ENCODE measurements around the gene HLA-DQB2.
"Not testable (repeated sequence)": the region's sequence is repeated elsewhere in the genome, so short reads cannot be mapped to it uniquely, and the experiment has no call there.

HLA-DQB2 gene

DNA sequence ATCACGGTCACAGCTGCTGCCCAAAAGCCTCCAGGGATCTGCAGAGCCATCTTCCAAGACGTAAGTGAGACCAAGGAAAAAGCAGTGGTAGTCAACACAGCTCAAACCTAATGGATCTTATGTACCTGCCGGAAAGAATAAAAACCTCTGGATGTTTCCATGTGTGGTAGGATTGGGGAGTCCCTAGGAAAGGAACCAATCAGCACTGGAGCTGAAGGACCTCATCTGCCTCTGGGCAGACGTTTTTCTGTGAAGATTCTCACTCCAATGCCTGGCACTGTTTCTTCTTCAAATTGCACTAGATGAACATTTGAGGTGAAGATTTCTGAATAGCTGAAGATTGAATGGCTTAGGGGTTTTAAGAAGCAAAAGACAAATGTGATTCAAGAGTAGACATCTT is at the start of gene HLA-DQB2:
Gene HLA-DQB2, minus strand, starts transcription at position 112 of the 400 bp plus-strand sequence. Its CDS starts 62 bp downstream, at position 50.
- DNase-seq: peak; percentile 8

GRCh38 chr6:32809171-32809570 is 45.8 kb upstream of the HLA-DQB2 start:
- DNase-seq: no peak

DNA sequence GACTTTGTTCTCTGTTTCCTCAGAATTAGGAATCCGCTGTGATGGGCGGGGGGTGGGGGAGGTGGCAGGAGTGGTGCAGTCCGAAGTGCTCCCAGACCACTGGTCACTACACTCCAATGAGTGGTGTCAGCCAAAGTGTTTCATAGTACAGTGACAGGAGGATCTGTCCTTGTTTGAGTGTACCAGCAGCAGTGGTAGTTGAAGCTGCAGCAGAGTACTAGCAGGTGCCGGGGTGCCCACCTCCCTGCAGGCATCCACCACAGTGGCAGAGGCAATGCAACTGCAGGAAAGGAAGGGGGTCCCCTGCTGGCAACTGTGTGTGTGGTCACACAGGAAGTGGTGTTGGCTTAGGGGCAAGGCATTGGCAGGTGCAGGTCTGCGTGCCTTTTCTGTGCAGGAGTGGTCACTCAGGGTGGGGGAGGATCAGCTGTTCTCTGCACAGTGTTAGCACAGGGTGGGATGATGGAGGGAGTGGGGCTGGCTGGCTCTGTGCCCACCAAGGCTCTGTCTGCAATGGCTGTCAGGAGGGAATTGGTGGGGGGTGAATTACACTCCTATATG is 43.8 kb upstream of the HLA-DQB2 start:
- DNase-seq: no peak

- not testable (repeated sequence) for DNase-seq
Measured at GRCh38 chr6:32805404-32805803, 42.1 kb upstream of the HLA-DQB2 start.

- no peak for DNase-seq
Measured at GRCh38 chr6:32803416-32803815, 40.1 kb upstream of the HLA-DQB2 start.

DNA sequence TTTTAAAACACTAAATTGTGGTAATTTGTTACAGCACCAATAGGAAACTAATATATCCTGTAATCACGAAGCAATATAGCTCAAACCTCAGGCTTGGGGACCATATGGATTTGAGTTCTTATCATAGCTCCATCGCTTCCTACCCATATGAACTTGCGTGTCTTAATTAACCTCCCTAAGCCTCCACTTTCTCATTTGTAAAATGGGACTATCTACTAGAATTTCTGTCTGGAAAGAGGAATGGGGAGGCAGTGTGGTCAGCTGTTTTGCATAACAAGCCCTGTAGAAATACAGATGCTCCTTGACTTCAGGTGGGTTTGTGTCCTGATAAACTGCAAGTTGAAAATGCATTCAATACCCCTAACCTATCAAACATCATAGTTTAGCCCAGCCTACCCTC is 36.4 kb upstream of the HLA-DQB2 start:
- no peak for DNase-seq

GRCh38 chr6:32799168-32799567 is 35.8 kb upstream of the HLA-DQB2 start:
- DNase-seq: peak; percentile 18

- DNase-seq: peak; percentile 69
Measured at GRCh38 chr6:32796848-32797776, 33.8 kb upstream of the HLA-DQB2 start.

DNA sequence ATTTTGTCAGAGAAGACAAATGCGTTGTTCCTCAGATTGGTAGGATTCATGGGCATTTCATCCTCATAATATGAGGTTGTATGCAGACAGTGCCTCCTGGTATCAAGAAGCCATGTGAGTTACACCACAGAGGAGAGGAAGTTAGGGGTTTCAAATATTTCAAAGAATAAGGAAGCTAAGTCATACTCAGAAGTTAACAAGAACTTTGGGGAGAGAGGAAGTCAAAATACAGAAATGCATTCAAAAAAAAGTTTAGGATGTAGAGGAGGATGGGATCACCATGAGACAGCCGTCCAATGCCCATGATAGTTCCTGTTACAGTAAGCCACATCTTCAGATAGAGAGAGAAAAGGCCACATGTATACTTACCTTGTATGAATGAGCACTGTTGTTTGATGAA is 31.2 kb upstream of the HLA-DQB2 start:
- DNase-seq: no peak

- DNase-seq: no peak
Measured at GRCh38 chr6:32792901-32793435, 29.6 kb upstream of the HLA-DQB2 start.

- no peak for DNase-seq
Measured at GRCh38 chr6:32790306-32790705, 27.0 kb upstream of the HLA-DQB2 start.

DNA sequence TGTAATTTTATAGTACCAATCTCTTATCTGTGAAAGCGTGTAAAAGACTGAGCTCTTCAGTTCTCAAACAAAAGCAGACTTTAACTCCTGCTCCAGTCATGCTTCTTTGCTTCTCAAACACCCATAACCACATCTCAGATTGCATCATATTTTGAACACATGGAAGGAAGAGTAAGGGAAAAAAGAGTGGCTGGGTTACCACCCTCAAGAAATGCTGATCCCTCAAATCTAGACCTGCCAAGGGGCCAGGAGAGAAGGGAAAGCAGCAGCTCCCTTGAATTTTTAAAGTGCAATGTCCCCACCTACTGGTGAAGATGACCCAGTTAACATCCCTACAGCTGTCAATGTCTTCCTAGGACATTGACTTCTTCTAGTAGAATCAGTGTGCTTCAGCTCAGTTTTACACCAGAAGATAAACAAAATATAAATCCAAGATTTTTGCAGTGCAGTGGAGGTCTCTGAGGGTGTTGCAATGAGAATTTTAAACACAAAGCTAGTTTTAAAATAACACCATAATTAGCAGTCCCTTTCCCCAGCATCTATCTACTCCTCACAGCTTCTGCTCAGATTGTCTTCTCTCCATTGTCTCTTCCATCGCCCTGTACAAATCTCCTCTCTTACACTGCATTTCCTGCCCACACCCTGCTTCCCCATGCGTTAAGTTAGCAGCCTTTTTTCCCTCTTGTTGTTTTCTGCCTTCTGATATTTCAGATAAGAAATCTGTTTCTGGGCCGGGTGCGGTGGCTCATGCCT is 22.6 kb upstream of the HLA-DQB2 start:
- peak; percentile 88 for DNase-seq

- not testable (repeated sequence) for DNase-seq
Measured at GRCh38 chr6:32782923-32783322, 19.6 kb upstream of the HLA-DQB2 start.

DNA sequence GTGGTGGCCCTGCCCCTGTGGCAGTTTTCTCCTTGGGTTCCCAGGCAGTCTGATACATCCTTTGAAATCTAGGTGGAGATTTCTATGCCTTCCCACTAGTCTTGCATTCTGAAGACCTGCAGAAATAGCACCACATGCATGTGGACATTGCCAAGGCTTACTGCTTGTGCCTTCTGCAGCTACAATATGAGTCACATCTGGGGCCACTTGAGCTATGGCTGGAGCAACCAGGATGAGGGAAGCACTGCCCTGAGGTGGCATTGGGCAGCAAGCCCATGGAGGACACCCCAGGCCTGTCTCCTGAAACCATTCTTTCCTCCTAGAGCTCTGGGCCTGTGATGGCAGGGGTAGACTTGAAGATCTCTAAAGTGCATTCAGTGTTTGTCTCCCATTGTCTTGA is 15.7 kb upstream of the HLA-DQB2 start:
- peak; percentile 36 for DNase-seq

- no peak for DNase-seq
Measured at GRCh38 chr6:32775071-32775470, 11.7 kb upstream of the HLA-DQB2 start.

DNA sequence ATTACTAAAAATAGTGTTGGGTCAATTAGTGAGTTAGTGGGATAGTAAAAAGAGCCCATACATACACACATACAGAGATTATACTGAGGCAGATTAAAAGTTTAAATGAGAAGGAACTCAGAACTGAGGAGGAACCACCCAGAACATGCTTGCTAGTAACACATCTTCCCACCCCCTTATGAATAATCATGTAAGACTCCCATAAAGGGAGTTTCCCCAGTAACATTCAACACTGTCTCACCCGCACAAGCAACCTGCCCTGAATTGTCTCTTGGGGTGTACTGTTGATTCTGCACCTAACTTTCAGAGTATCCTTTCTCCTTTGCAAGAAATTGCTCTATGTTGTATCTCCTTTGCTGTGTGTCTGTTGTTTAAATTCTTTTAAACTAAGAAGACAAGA is 11.1 kb upstream of the HLA-DQB2 start:
- no peak for DNase-seq

- DNase-seq: no peak
Measured at GRCh38 chr6:32772656-32773055, 9.3 kb upstream of the HLA-DQB2 start.

DNA sequence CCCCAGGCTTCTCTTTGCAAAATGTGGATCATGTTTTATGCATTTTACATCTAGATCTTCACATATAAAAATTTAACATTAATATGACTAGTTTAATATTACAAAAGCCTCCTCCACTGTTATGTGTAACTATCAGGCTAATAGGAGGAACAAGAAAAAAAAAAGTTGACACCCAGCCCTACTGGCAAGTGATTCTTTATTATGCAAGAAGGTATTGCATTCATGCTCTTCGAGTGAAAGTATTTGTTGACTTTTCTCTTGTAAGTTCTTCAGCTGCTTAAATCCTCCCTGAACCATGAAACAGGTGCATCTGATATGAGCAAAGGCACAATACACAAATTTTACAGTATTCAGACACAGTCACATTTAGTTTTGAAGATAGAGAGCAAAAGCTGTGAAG is 716 bp upstream of the HLA-DQB2 start:
- peak; percentile 87 for DNase-seq

DNA sequence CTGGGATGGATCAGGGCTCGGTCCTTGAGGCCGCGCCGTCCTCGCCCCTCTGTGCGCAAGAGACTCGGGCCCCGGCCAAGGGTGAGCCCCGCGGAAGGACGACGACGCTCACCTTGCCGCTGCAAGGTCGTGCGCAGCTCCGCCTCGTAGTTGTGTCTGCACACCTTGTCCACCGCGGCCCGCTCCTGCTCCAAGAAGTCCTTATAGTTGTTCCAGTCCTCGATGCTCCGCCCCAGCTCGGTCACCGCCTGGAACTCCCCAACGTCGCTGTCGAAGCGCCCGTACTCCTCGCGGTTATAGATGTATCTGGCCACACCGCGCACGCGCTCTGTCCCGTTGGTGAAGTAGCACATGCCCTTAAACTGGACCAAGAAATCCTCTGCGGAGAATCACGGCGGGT is 1.8 kb downstream of the HLA-DQB2 start:
- DNase-seq: no peak

- DNase-seq: peak; percentile 25
Measured at GRCh38 chr6:32761072-32761471, 2.3 kb downstream of the HLA-DQB2 start.

DNA sequence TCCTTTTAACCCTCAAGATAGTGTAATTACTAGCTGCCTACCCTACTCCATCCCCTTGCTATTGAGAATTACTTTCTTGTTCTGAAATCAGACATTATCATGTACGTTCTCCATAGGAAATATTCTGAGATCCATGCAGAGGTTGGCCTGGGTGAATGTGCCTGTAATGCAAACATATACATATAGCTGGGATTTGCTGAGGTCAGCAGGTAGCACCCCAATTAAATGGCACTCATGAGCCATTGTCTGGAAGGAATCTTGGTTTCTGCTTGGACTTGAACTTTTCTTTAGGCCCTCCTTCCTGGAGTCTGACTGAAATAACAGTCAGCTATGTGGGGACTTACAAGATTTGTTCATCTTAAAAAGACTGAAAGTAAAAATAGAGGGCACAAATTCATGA is 3.7 kb downstream of the HLA-DQB2 start:
- DNase-seq: no peak

DNA sequence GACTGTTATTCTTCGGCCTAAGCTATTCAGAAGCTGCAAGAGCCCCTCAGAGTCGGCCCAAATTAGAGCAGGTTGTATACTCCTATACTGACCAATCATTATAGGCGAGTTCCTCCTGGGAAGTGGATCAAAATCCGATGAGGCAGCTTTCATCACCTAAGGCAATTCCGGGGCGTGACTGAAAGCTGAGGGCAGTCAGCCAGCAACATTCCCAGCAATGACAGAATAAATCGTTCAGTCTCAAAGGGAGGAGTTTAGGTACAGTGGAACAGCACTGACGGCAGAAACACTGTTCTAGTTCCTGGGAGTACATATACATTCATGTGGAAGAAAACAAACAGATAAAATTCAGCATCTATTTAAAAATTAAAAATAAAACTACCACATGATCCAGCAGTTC is 10.8 kb downstream of the HLA-DQB2 start:
- DNase-seq: no peak

- DNase-seq: not testable (repeated sequence)
Measured at GRCh38 chr6:32745649-32746048, 17.7 kb downstream of the HLA-DQB2 start.
